Sigmoid colon (tissue), 7 donors: Measurements from ENCODE around the gene CDH13. TPM values are rescaled to one million over a fixed set of nuclear protein-coding genes. Genes with fewer than 3 reads are reported as not detected.

ENCODE experiments used
- DNase-seq: peaks from one replicate; pipeline ENCODE4 v3.0.0-alpha.2; 2019
- H3K27ac ChIP-seq, 4 donors: fragments of 200-600 bp; sonication (generic); one replicate each; pipeline ENCODE4 v1.5.1; 2016 to 2019; ENCODE audit warnings: mild to moderate bottlenecking in 1 of 4
- H3K27me3 ChIP-seq, 3 donors: fragments of 200-600 bp; sonication (generic); one replicate each; pipeline ENCODE4 v1.5.1; 2019; ENCODE audit warnings: mild to moderate bottlenecking in 1 of 3
- H3K36me3 ChIP-seq, 4 donors: fragments of 200-600 bp; sonication (generic); one replicate each; pipeline ENCODE4 v1.5.1; 2016 to 2019
- H3K4me1 ChIP-seq, 4 donors: fragments of 200-600 bp; sonication (generic); one replicate each; pipeline ENCODE4 v1.5.1; 2017 to 2019
- H3K4me3 ChIP-seq, 4 donors: fragments of 200-600 bp; sonication (generic); one replicate each; pipeline ENCODE4 v1.5.1; 2017 to 2019; ENCODE audit warnings: mild to moderate bottlenecking in 2 of 4, moderate library complexity in 1 of 4
- H3K9me3 ChIP-seq, 4 donors: fragments of 200-600 bp in 3 of 4; sonication (generic) in 3 of 4; one replicate each; pipeline versions ENCODE4 v1.5.1 to v1.6.1; 2013 to 2019
- EP300 ChIP-seq, 4 donors: sonication (generic); formaldehyde crosslinking; IDR thresholded peaks; one replicate each; pipeline ENCODE4 v1.6.1; 2017; ENCODE audit warnings: antibody characterized with exemption in 4 of 4
- POLR2A ChIP-seq, 2 donors: fragments of 450-650 bp; IDR thresholded peaks; one replicate each; pipeline ENCODE4 v1.6.1; 2016; ENCODE audit warnings: antibody characterized with exemption in 2 of 2, mild to moderate bottlenecking in 2 of 2, moderate library complexity in 2 of 2
- POLR2AphosphoS5 ChIP-seq, 4 donors: sonication (generic); formaldehyde crosslinking; IDR thresholded peaks; one replicate each; pipeline ENCODE4 v1.6.1; 2017; ENCODE audit warnings: antibody characterized with exemption in 4 of 4
- WGBS, 2 donors: extraction: QIAGEN DNeasy Blood & Tissue Kit; methylation state at CpG; one replicate each; pipeline ENCODE4 v1.1.7; 2013; 5-methylcytosine and 5-hydroxymethylcytosine counted together
- intact Hi-C: fragments of 100-400 bp; cut with DNase I; formaldehyde crosslinking; loops from one replicate; pipeline ENCODE4 v1.15.1; 2023
- polyA plus RNA-seq, 3 donors: library from polyadenylated mRNA; stranded (reverse); fragments of 200-250 nt; gene quantifications; one replicate each; pipeline ENCODE4 v1.2.3, GENCODE V29; 2013
- total RNA-seq, 4 donors: library from RNA; depleted of rRNA; stranded (reverse); fragments of >200 nt; gene quantifications; one replicate each; pipeline ENCODE4 v1.1.0, GENCODE V29; 2016
- TF ChIP-seq, protein P1 (sequence below), 4 experiments: fragments of 450-650 bp in 3 of 4; fragments of 200-600 bp in 1 of 4; IDR thresholded peaks; one replicate each; pipeline ENCODE4 v1.5.1; 2016 to 2019; ENCODE audit warnings: antibody characterized with exemption in 4 of 4, mild to moderate bottlenecking in 3 of 4, moderate library complexity in 2 of 4
- donor health status: healthy with polysubstance abuse.
- donor health status: Bipolar disorder and iron deficiency.
- donor health status: healthy.

Gene CDH13
- total and polyA plus RNA-seq, 7 donors: 0.60 to 17.6 (median 11.8) TPM

DNA sequence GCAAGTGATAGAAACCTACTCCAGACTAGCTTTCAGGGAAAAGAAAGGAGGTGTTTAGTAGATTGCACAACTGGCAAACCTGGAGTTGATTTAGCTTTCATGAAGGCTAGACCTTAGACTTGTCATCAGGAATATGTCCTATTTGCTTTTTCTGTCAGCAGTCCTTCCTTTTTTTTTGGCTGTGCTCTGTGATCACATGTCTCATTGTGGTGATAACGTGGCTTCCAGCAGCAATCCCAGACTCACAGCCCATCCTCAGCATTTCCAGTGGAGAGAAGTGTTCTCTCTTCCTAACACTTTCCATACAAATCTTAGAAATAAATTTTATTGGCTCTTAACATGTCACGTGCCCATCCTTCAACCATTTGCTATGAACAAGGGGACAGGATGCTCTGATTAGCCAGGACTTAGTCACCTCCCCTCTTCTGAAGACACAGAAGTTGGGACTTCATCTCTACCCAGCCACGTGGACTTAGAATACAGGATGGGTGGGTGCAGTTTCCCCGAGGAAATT lies 74.7 kb downstream of the CDH13 start:
- WGBS, 2 donors: 64 to 69% methylated on average over 4 of the region's 4 CpGs
- H3K9me3 ChIP-seq: no peaks in the 10 kb centered on the region
- TF ChIP-seq POLR2AphosphoS5 (IDR thresholded peaks at IDR 0.05): no peak
- TF ChIP-seq, protein P1, sequence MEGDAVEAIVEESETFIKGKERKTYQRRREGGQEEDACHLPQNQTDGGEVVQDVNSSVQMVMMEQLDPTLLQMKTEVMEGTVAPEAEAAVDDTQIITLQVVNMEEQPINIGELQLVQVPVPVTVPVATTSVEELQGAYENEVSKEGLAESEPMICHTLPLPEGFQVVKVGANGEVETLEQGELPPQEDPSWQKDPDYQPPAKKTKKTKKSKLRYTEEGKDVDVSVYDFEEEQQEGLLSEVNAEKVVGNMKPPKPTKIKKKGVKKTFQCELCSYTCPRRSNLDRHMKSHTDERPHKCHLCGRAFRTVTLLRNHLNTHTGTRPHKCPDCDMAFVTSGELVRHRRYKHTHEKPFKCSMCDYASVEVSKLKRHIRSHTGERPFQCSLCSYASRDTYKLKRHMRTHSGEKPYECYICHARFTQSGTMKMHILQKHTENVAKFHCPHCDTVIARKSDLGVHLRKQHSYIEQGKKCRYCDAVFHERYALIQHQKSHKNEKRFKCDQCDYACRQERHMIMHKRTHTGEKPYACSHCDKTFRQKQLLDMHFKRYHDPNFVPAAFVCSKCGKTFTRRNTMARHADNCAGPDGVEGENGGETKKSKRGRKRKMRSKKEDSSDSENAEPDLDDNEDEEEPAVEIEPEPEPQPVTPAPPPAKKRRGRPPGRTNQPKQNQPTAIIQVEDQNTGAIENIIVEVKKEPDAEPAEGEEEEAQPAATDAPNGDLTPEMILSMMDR (IDR thresholded peaks at IDR 0.05): no peak
- no peak for TF ChIP-seq EP300 (IDR thresholded peaks at IDR 0.05)
- no peak for TF ChIP-seq POLR2A (IDR thresholded peaks at IDR 0.05)
- H3K36me3 ChIP-seq: no peaks in the 10 kb centered on the region
- peaks cover 0 to 17% (median 15%) of the 10 kb centered on the region in 4 donors for H3K4me1 ChIP-seq
- H3K27ac ChIP-seq: no peak overlapping the region
- no peak for DNase-seq
- no peaks in the 10 kb centered on the region for H3K27me3 ChIP-seq
- no peak overlapping the region for H3K4me3 ChIP-seq
- intact Hi-C loops: no loop called here

DNA sequence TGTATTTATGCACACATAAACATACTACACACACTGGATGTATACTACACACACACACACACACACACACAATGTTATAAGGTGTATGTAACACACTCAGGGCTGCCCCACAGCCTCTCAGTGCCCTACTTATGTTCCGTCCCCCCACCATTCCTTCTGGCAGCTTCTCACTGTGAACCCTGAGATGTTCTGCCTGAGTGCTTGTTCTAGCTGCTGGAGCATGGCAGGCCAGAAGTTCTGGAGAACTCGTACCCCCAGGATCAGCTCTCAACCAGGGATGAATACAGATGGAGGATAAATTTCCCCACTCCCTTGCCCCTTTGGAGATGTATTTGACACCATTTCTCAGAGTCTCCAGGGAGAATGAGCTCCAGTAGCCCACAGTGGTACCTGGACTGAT lies 76.4 kb downstream of the CDH13 start:
- intact Hi-C loops: no loop called here
- 74 to 83% methylated on average over 2 of the region's 2 CpGs for WGBS, 2 donors

DNA sequence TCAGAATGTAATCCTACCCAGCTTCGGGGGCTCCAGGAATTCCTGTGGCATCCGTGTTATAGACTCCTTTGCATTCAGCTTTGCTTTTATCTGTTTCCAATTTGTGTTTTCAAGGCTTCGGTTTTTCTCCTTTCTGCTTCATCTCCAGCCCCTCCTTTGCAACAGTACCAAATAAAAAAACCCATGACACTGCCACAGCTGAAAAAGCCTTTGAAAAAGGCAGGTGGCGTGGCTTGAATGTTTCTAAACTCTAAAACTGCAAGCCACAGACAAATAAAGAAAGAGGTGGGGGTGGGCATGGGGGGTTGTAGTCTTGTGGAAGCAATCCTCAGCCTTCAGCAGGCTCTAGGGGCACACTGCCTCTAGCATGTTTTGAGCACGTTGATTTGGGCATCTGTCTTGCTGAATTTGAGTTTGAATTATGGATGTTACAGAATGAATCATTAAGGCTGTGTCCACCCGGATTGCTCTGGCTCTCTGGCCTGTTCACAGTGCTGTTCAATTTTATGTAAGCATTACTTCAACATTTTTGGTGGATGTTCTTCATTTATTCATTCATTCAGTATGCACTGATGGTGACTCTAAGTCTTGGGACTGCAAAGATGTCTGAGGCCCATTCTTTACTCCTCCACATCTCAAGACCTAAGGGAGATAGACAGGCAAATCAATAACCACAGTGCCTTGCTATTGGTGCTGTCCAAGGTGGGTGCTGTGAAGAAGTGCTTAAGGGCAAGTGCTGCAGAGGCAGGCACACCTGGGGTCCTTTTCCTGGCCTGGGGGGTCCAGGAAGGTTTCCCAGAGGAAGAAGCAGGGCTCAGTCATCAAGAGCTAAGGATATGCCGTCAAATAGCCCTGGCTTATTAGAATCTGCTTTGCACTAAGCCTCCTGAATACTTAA lies 77.4 kb downstream of the CDH13 start:
- Histone ChIP-seq H3K27ac (no peak overlapping the region), H3K4me3 (no peak overlapping the region), H3K4me1 (peaks cover 0 to 14% (median 13%) of the 10 kb centered on the region in 4 donors), H3K9me3 (no peaks in the 10 kb centered on the region), H3K27me3 (no peaks in the 10 kb centered on the region), H3K36me3 (no peaks in the 10 kb centered on the region)
- WGBS, 2 donors: 65 to 72% methylated on average over 7 of the region's 7 CpGs
- TF ChIP-seq EP300 (IDR thresholded peaks at IDR 0.05) (no peak), POLR2AphosphoS5 (IDR thresholded peaks at IDR 0.05) (no peak), POLR2A (IDR thresholded peaks at IDR 0.05) (no peak)
- TF ChIP-seq, protein P1 (IDR thresholded peaks at IDR 0.05): no peak
- DNase-seq: no peak
- intact Hi-C loops: no loop called here

More for the DNA sequence above, 76.4 kb downstream of the CDH13 start:
- Histone ChIP-seq H3K27me3 (no peaks in the 10 kb centered on the region), H3K36me3 (no peaks in the 10 kb centered on the region), H3K9me3 (no peaks in the 10 kb centered on the region), H3K4me3 (no peak overlapping the region), H3K4me1 (peaks cover 0 to 17% (median 15%) of the 10 kb centered on the region in 4 donors), H3K27ac (no peak overlapping the region)
- DNase-seq: no peak
- TF ChIP-seq, protein P1 (IDR thresholded peaks at IDR 0.05): no peak
- TF ChIP-seq POLR2A (IDR thresholded peaks at IDR 0.05) (no peak), EP300 (IDR thresholded peaks at IDR 0.05) (no peak), POLR2AphosphoS5 (IDR thresholded peaks at IDR 0.05) (no peak)

DNA sequence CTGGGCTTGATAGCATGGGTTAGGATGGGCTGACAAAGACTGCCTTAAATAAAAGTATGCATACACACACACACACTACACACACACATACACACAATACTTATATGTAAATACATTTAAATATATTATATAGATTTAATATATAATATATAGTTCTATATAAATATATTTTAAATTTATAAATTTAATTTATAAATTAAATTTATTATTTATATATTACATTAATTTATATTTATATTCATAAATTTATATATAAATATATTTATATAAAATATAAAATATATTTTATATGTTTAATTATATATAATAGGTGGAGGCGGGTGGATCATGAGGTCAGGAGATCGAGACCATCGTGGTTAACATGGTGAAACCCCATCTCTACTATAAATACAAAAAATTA lies 83.2 kb downstream of the CDH13 start:
- no peaks in the 10 kb centered on the region for H3K9me3 ChIP-seq
- no peaks in the 10 kb centered on the region for H3K4me1 ChIP-seq
- TF ChIP-seq EP300 (IDR thresholded peaks at IDR 0.05): no peak
- no peak for TF ChIP-seq POLR2A (IDR thresholded peaks at IDR 0.05)
- TF ChIP-seq, protein P1 (IDR thresholded peaks at IDR 0.05): no peak
- TF ChIP-seq POLR2AphosphoS5 (IDR thresholded peaks at IDR 0.05): no peak
- intact Hi-C loops: no loop called here
- no peak for DNase-seq
- no peak overlapping the region for H3K4me3 ChIP-seq
- H3K27me3 ChIP-seq: no peaks in the 10 kb centered on the region
- no peaks in the 10 kb centered on the region for H3K36me3 ChIP-seq
- WGBS, 2 donors: 65 to 96% methylated on average over 3 of the region's 3 CpGs
- no peak overlapping the region for H3K27ac ChIP-seq
